Thyroid gland (tissue), 4 donors: ENCODE data around the gene TSKU.

ENCODE experiments used
- CTCF ChIP-seq, 6 experiments: fragments of 200-600 bp in 3 of 6; fragments of 450-650 bp in 3 of 6; sonication (generic) in 3 of 6; IDR thresholded peaks; one replicate each; pipeline ENCODE4 v1.5.1; 2016 to 2019; ENCODE audit warnings: antibody characterized with exemption in 6 of 6, mild to moderate bottlenecking in 2 of 6, inconsistent platforms in 1 of 6, moderate library complexity in 1 of 6
- POLR2A ChIP-seq, 2 donors: fragments of 450-650 bp; IDR thresholded peaks; one replicate each; pipeline ENCODE4 v1.6.1; 2017; ENCODE audit warnings: antibody characterized with exemption in 2 of 2, mild to moderate bottlenecking in 2 of 2, moderate library complexity in 1 of 2

- TF ChIP-seq CTCF (IDR thresholded peaks at IDR 0.05) (no peak), POLR2A (IDR thresholded peaks at IDR 0.05) (no peak)
Measured at GRCh38 chr11:76747153-76747914, 35.8 kb upstream of the TSKU start.
